Testis (tissue), 3 donors: Measurements from ENCODE around the gene PIAS3. TPM values are rescaled to one million over a fixed set of nuclear protein-coding genes. Genes with fewer than 3 reads are reported as not detected.

Experiments
- DNase-seq: peaks from one replicate; pipeline ENCODE4 v3.0.0-alpha.2; 2019
- H3K27ac ChIP-seq, 2 donors: fragments of 200-600 bp; sonication (generic); one replicate each; pipeline ENCODE4 v1.5.1; 2019
- H3K27me3 ChIP-seq: fragments of 200-600 bp; sonication (generic); one replicate; pipeline ENCODE4 v1.5.1; 2019
- H3K36me3 ChIP-seq: fragments of 200-600 bp; sonication (generic); one replicate; pipeline ENCODE4 v1.5.1; 2017; ENCODE audit warnings: low read depth; ENCODE audit errors: missing control alignments
- H3K4me1 ChIP-seq: fragments of 200-600 bp; sonication (generic); one replicate; pipeline ENCODE4 v1.5.1; 2019
- H3K4me3 ChIP-seq, 2 donors: fragments of 200-600 bp; sonication (generic); one replicate each; pipeline ENCODE4 v1.5.1; 2017 to 2019
- H3K9me3 ChIP-seq: fragments of 200-600 bp; sonication (generic); one replicate; pipeline ENCODE4 v1.5.1; 2017
- CTCF ChIP-seq, 3 experiments: fragments of 450-650 bp in 2 of 3; fragments of 200-600 bp in 1 of 3; sonication (generic) in 1 of 3; IDR thresholded peaks; one replicate each; pipeline ENCODE4 v1.5.1; 2016 to 2019; ENCODE audit warnings: antibody characterized with exemption in 3 of 3, mild to moderate bottlenecking in 2 of 3, moderate library complexity in 1 of 3
- POLR2A ChIP-seq: fragments of 450-650 bp; IDR thresholded peaks from one replicate; pipeline ENCODE4 v1.6.1; 2017; ENCODE audit warnings: antibody characterized with exemption, mild to moderate bottlenecking, moderate library complexity
- WGBS, 2 donors: methylation state at CpG; one replicate each; pipeline ENCODE4 v1.1.5; 2018; 5-methylcytosine and 5-hydroxymethylcytosine counted together
- intact Hi-C: fragments of 100-400 bp; cut with DNase I; formaldehyde crosslinking; loops from one replicate; pipeline ENCODE4 v1.15.1; 2023; ENCODE audit warnings: low total_unique reads
- polyA plus RNA-seq: library from polyadenylated mRNA; stranded (reverse); fragments of 350-450 nt; fragmentation: Illumina TruSeq; extraction: RNeasy Lipid Tissue Mini Kit (QIAGEN cat#74804); gene quantifications from one replicate; pipeline ENCODE4 v1.2.3, GENCODE V29; 2014; ENCODE audit warnings: low read depth, low replicate concordance; ENCODE audit not compliant: insufficient read depth
- total RNA-seq, 2 donors: library from RNA; depleted of rRNA; stranded (reverse); fragments of >200 nt; gene quantifications; one replicate each; pipeline ENCODE4 v1.2.3, GENCODE V29; 2016

The PIAS3 gene
- total and polyA plus RNA-seq, 3 donors from 2014 or later, result 30.9 to 40.1 (median 39.8) TPM

- Histone ChIP-seq H3K36me3 (no peaks in the 10 kb centered on the region), H3K4me3 (no peak overlapping the region), H3K27ac (peak overlapping the region; percentile 80 to 88), H3K4me1 (peaks cover 24% of the 10 kb centered on the region), H3K27me3 (no peaks in the 10 kb centered on the region), H3K9me3 (no peaks in the 10 kb centered on the region)
- TF ChIP-seq POLR2A (no peak), CTCF (IDR thresholded peaks at IDR 0.05) (no peak)
- DNase-seq, result peak; percentile 74
- intact Hi-C loops, result no loop called here
- 43 to 55% methylated on average over 3 of the region's 3 CpGs for WGBS, 2 donors
These were observed 33.7 kb upstream of the PIAS3 start for GRCh38 chr1:145892486-145893087.

GRCh38 chr1:145891587-145892485 is 33.0 kb upstream of the PIAS3 start:
- peak; percentile 97 for DNase-seq
- TF ChIP-seq CTCF (IDR thresholded peaks at IDR 0.05), result peak; percentile 87 to 92 (median 89)
- TF ChIP-seq POLR2A, result no peak
- Histone ChIP-seq H3K4me3 (no peak overlapping the region), H3K4me1 (peaks cover 24% of the 10 kb centered on the region), H3K36me3 (no peaks in the 10 kb centered on the region), H3K27me3 (no peaks in the 10 kb centered on the region), H3K9me3 (no peaks in the 10 kb centered on the region), H3K27ac (peak overlapping the region; percentile 80 to 88)
- intact Hi-C loops, result no loop called here
- 11 to 13% methylated on average over 6 of the region's 6 CpGs for WGBS, 2 donors

- no peak overlapping the region for H3K4me3 ChIP-seq
- intact Hi-C loops, result no loop called here
- no peaks in the 10 kb centered on the region for H3K9me3 ChIP-seq
- H3K27ac ChIP-seq, result peak overlapping the region; percentile 80 to 88
- 48 to 50% methylated on average over 1 of the region's 1 CpG for WGBS, 2 donors
- no peaks in the 10 kb centered on the region for H3K36me3 ChIP-seq
- TF ChIP-seq POLR2A (no peak), CTCF (IDR thresholded peaks at IDR 0.05) (no peak)
- DNase-seq, result no peak
- peaks cover 24% of the 10 kb centered on the region for H3K4me1 ChIP-seq
- no peaks in the 10 kb centered on the region for H3K27me3 ChIP-seq
These were observed 32.3 kb upstream of the PIAS3 start for GRCh38 chr1:145891143-145891542.

- H3K9me3 ChIP-seq, result no peaks in the 10 kb centered on the region
- no peak for DNase-seq
- no peak overlapping the region for H3K27ac ChIP-seq
- H3K27me3 ChIP-seq, result no peaks in the 10 kb centered on the region
- no peaks in the 10 kb centered on the region for H3K36me3 ChIP-seq
- 83 to 94% methylated on average over 3 of the region's 3 CpGs for WGBS, 2 donors
- peaks cover 33% of the 10 kb centered on the region for H3K4me1 ChIP-seq
- H3K4me3 ChIP-seq, result no peak overlapping the region
- TF ChIP-seq CTCF (IDR thresholded peaks at IDR 0.05) (no peak), POLR2A (no peak)
- intact Hi-C loops, result no loop called here
These were observed 30.8 kb upstream of the PIAS3 start for GRCh38 chr1:145889722-145890121.
